IPS-18c (cell line): ENCODE results near the gene SLC22A31.

Experiments used
- H3K4me3 ChIP-seq: 2 replicates; pipeline ENCODE4 v1.7.0; 2013; ENCODE audit warnings: low read depth, mild to moderate bottlenecking, low read length, moderate library complexity; ENCODE audit not compliant: insufficient read depth
- H3K9me3 ChIP-seq: one replicate; pipeline ENCODE4 v1.6.1; 2013; ENCODE audit warnings: mild to moderate bottlenecking, low read length, moderate library complexity; ENCODE audit not compliant: control insufficient read depth, insufficient read depth

SLC22A31 gene

GRCh38 chr16:89164436-89164835 is 35.9 kb downstream of the SLC22A31 start:
- Histone ChIP-seq H3K9me3 (no peaks in the 10 kb centered on the region), H3K4me3 (no peak overlapping the region)

- Histone ChIP-seq H3K9me3 (no peaks in the 10 kb centered on the region), H3K4me3 (no peak overlapping the region)
Observed at GRCh38 chr16:89163297-89163696, 37.0 kb downstream of the SLC22A31 start.

- H3K9me3 ChIP-seq = no peaks in the 10 kb centered on the region
- no peak overlapping the region for H3K4me3 ChIP-seq
Observed at GRCh38 chr16:89161763-89162713, 38.3 kb downstream of the SLC22A31 start.

- no peak overlapping the region for H3K4me3 ChIP-seq
- no peaks in the 10 kb centered on the region for H3K9me3 ChIP-seq
Observed at GRCh38 chr16:89160977-89161701, 39.2 kb downstream of the SLC22A31 start.

GRCh38 chr16:89159850-89160354 is 40.4 kb downstream of the SLC22A31 start:
- H3K9me3 ChIP-seq = no peaks in the 10 kb centered on the region
- H3K4me3 ChIP-seq = no peak overlapping the region

GRCh38 chr16:89159066-89159849 is 41.1 kb downstream of the SLC22A31 start:
- no peak overlapping the region for H3K4me3 ChIP-seq
- H3K9me3 ChIP-seq = no peaks in the 10 kb centered on the region

GRCh38 chr16:89157778-89158177 is 42.6 kb downstream of the SLC22A31 start:
- no peak overlapping the region for H3K4me3 ChIP-seq
- H3K9me3 ChIP-seq = no peaks in the 10 kb centered on the region

GRCh38 chr16:89156740-89157645 is 43.3 kb downstream of the SLC22A31 start:
- H3K4me3 ChIP-seq = no peak overlapping the region
- H3K9me3 ChIP-seq = no peaks in the 10 kb centered on the region

GRCh38 chr16:89155851-89156739 is 44.2 kb downstream of the SLC22A31 start:
- Histone ChIP-seq H3K9me3 (no peaks in the 10 kb centered on the region), H3K4me3 (no peak overlapping the region)

GRCh38 chr16:89155184-89155679 is 45.1 kb downstream of the SLC22A31 start:
- Histone ChIP-seq H3K4me3 (no peak overlapping the region), H3K9me3 (no peaks in the 10 kb centered on the region)

GRCh38 chr16:89154390-89155183 is 45.8 kb downstream of the SLC22A31 start:
- H3K9me3 ChIP-seq = no peaks in the 10 kb centered on the region
- H3K4me3 ChIP-seq = no peak overlapping the region

- no peak overlapping the region for H3K4me3 ChIP-seq
Observed at GRCh38 chr16:89153848-89154271, 46.5 kb downstream of the SLC22A31 start.

GRCh38 chr16:89152831-89153700 is 47.3 kb downstream of the SLC22A31 start:
- peaks cover 2% of the 10 kb centered on the region for H3K9me3 ChIP-seq
- no peak overlapping the region for H3K4me3 ChIP-seq

More at GRCh38 chr16:89153848-89154271, 46.5 kb downstream of the SLC22A31 start:
- H3K9me3 ChIP-seq = peaks cover 1% of the 10 kb centered on the region

GRCh38 chr16:89150981-89151380 is 49.4 kb downstream of the SLC22A31 start:
- H3K9me3 ChIP-seq = peaks cover 2% of the 10 kb centered on the region
- H3K4me3 ChIP-seq = no peak overlapping the region
